ENCODE results near the gene CERK.

- no peak for TF ChIP-seq NR2C2 (CRISPR knock-in tag; IDR thresholded peaks at IDR 0.05)
- TF ChIP-seq IRF2 (CRISPR knock-in tag; IDR thresholded peaks at IDR 0.05; ENCODE audit: borderline replicate concordance, low read depth): no peak
- no peak for TF ChIP-seq FOXP1 (CRISPR knock-in tag; IDR thresholded peaks at IDR 0.05; ENCODE audit: borderline replicate concordance)
- no peak for TF ChIP-seq CTCF (IDR thresholded peaks at IDR 0.05)
- TF ChIP-seq SMAD3 (CRISPR knock-in tag; IDR thresholded peaks at IDR 0.05; ENCODE audit: borderline replicate concordance): no peak
- no peak for TF ChIP-seq ATF2 (CRISPR knock-in tag; IDR thresholded peaks at IDR 0.05; ENCODE audit: borderline replicate concordance, low read depth)
- TF ChIP-seq ATF3 (CRISPR knock-in tag; conservative IDR thresholded peaks at IDR 0.05): no peak
- no peak for TF ChIP-seq FOXK1 (CRISPR knock-in tag; IDR thresholded peaks at IDR 0.05)
- TF ChIP-seq RORB (CRISPR knock-in tag; IDR thresholded peaks at IDR 0.05): no peak
These were observed 63.7 kb downstream of the CERK start for GRCh38 chr22:46674367-46674781.

Measured in WTC11 (cell line).